PC-9 (cell line): ENCODE results near the gene TPM2. TPM values are rescaled to one million over a fixed set of nuclear protein-coding genes. Genes with fewer than 3 reads are reported as not detected.

ENCODE experiments used
- BruUV-seq: library from RNA; stranded (reverse); fragments of 400-500 nt; replicated peaks from 2 replicates; lab custom pipeline; 2021; lab: Mats Ljungman, UMichigan
- CTCF ChIA-PET: fragments of 300-600 bp; sonication (Branson Sonifier 250); formaldehyde crosslinking; loops from one replicate; lab custom pipeline; 2022; ENCODE audit warnings: antibody characterized with exemption; lab: Charles Lee
- POLR2A ChIA-PET: fragments of 300-600 bp; sonication (Branson Sonifier 250); formaldehyde crosslinking; loops from one replicate; lab custom pipeline; 2022; ENCODE audit warnings: antibody characterized with exemption; ENCODE audit not compliant: unreplicated experiment; lab: Charles Lee
- DNase-seq, 2 experiments: peaks; one replicate each; pipeline versions ENCODE4 v3.0.0 to v3.0.0-alpha.2; 2015 to 2022; ENCODE audit warnings: mixed read lengths in 1 of 2
- H2AFZ ChIP-seq: fragments of 200-600 bp; sonication (generic); 2 replicates; pipeline ENCODE4 v1.8.1; 2017; ENCODE audit warnings: antibody characterized with exemption
- H3F3A ChIP-seq: fragments of 200-600 bp; sonication (generic); 2 replicates; pipeline ENCODE4 v1.8.1; 2017; ENCODE audit warnings: antibody characterized with exemption, mild to moderate bottlenecking, low read depth; ENCODE audit not compliant: insufficient read depth
- H3K27ac ChIP-seq: fragments of 200-600 bp; sonication (generic); 2 replicates; pipeline ENCODE4 v1.6.1; 2016; ENCODE audit warnings: mixed run types
- H3K27me3 ChIP-seq: fragments of 200-600 bp; sonication (generic); 2 replicates; pipeline ENCODE4 v1.6.1; 2016; ENCODE audit warnings: low read depth, mixed run types; ENCODE audit not compliant: insufficient read depth
- H3K36me3 ChIP-seq: fragments of 200-600 bp; sonication (generic); 2 replicates; pipeline ENCODE4 v1.6.1; 2016; ENCODE audit warnings: low read depth, mixed run types
- H3K4me1 ChIP-seq: fragments of 200-600 bp; sonication (generic); replicated peaks from 2 replicates; pipeline ENCODE4 v1.6.1; 2016; ENCODE audit warnings: mixed run types; ENCODE audit not compliant: insufficient read depth
- H3K4me2 ChIP-seq: fragments of 200-600 bp; sonication (generic); 2 replicates; pipeline ENCODE4 v1.6.1; 2017; ENCODE audit warnings: mixed run types
- H3K4me3 ChIP-seq: fragments of 200-600 bp; sonication (generic); 2 replicates; pipeline ENCODE4 v1.6.1; 2016; ENCODE audit warnings: mixed run types
- H3K79me2 ChIP-seq: fragments of 200-600 bp; sonication (generic); 2 replicates; pipeline ENCODE4 v1.6.1; 2017; ENCODE audit warnings: low read depth, mixed run types
- H3K9me2 ChIP-seq: fragments of 200-600 bp; sonication (generic); 2 replicates; pipeline ENCODE4 v1.8.1; 2017; ENCODE audit warnings: mild to moderate bottlenecking; ENCODE audit not compliant: insufficient read depth
- H3K9me3 ChIP-seq: fragments of 200-600 bp; sonication (generic); 2 replicates; pipeline ENCODE4 v1.8.1; 2016; ENCODE audit warnings: low read depth; ENCODE audit not compliant: insufficient read depth
- H4K20me1 ChIP-seq: fragments of 200-600 bp; sonication (generic); 2 replicates; pipeline ENCODE4 v1.8.1; 2017; ENCODE audit not compliant: insufficient read depth
- CTCF ChIP-seq: fragments of 200-600 bp; sonication (generic); conservative IDR thresholded peaks from 2 replicates; pipeline ENCODE4 v1.6.1; 2017; ENCODE audit warnings: mixed run types, antibody characterized with exemption, mild to moderate bottlenecking, moderate library complexity
- EZH2 ChIP-seq: fragments of 200-600 bp; sonication (generic); IDR thresholded peaks from 2 replicates; pipeline ENCODE4 v1.8.0; 2017; ENCODE audit warnings: antibody characterized with exemption, low read depth
- intact Hi-C: fragments of 100-400 bp; cut with micrococcal nuclease; formaldehyde crosslinking; loops from one replicate; pipeline ENCODE4 v1.10.0; 2022; ENCODE audit not compliant: unreplicated experiment
- total RNA-seq: library from RNA; stranded (reverse); gene quantifications from 2 replicates; pipeline ENCODE4 v1.2.3, GENCODE V29; 2021

Gene TPM2
- total RNA-seq, 1 experiment from 2014 or later: 30.5 TPM

- no peak overlapping the region for H3K27ac ChIP-seq
- no peak overlapping the region for H3K4me3 ChIP-seq
- no TSS peak for BruUV-seq
Measured at GRCh38 chr9:35675732-35676392, 13.9 kb downstream of the TPM2 start.

GRCh38 chr9:35675204-35675603 lies 14.5 kb downstream of the TPM2 start:
- intact Hi-C loops: no loop called here
- TF ChIP-seq CTCF (no peak), EZH2 (no peak)
- no peaks in the 10 kb centered on the region for H3K9me3 ChIP-seq
- H3K4me2 ChIP-seq: no peak overlapping the region
- no TSS peak for BruUV-seq
- H3K27me3 ChIP-seq: no peaks in the 10 kb centered on the region
- H3K4me1 ChIP-seq: peaks cover 13% of the 10 kb centered on the region
- no peaks in the 10 kb centered on the region for H3K9me2 ChIP-seq
- no peak overlapping the region for H3K4me3 ChIP-seq
- no peaks in the 10 kb centered on the region for H3K79me2 ChIP-seq
- no peak overlapping the region for H3K27ac ChIP-seq
- H3F3A ChIP-seq: peaks cover 5% of the 10 kb centered on the region; the same call in 1 of the 2 replicates
- H3K36me3 ChIP-seq: no peaks in the 10 kb centered on the region
- no peak for DNase-seq
- POLR2A ChIA-PET: no interaction called here
- CTCF ChIA-PET: no interaction called here
- H4K20me1 ChIP-seq: no peaks in the 10 kb centered on the region
- H2AFZ ChIP-seq: no peak overlapping the region

More at GRCh38 chr9:35675732-35676392, 13.9 kb downstream of the TPM2 start:
- no peaks in the 10 kb centered on the region for H3K36me3 ChIP-seq
- no peaks in the 10 kb centered on the region for H3K79me2 ChIP-seq
- intact Hi-C loops: no loop called here
- peaks cover 13% of the 10 kb centered on the region for H3K4me1 ChIP-seq
- H3K4me2 ChIP-seq: no peak overlapping the region
- H3K27me3 ChIP-seq: no peaks in the 10 kb centered on the region
- DNase-seq: no peak
- no peaks in the 10 kb centered on the region for H3K9me3 ChIP-seq
- TF ChIP-seq EZH2 (no peak), CTCF (no peak)
- H4K20me1 ChIP-seq: no peaks in the 10 kb centered on the region
- ChIA-PET CTCF (no interaction called here), POLR2A (no interaction called here)
- H3F3A ChIP-seq: peaks cover 5% of the 10 kb centered on the region; the same call in 1 of the 2 replicates
- no peaks in the 10 kb centered on the region for H3K9me2 ChIP-seq
- H2AFZ ChIP-seq: no peak overlapping the region

GRCh38 chr9:35674025-35674361 lies 15.7 kb downstream of the TPM2 start:
- no peak overlapping the region for H3K27ac ChIP-seq
- H3K4me2 ChIP-seq: peak overlapping the region; percentile 61
- H3K9me3 ChIP-seq: no peaks in the 10 kb centered on the region
- intact Hi-C loops: no loop called here
- no peaks in the 10 kb centered on the region for H3K27me3 ChIP-seq
- ChIA-PET POLR2A (interaction anchor here (0.5 kb wide), 1 partner anchor 25 kb away, joined by 4 read pairs; no protein-coding TSS in a partner anchor), CTCF (interaction anchor here (0.8 kb wide), 1 partner anchor 17 kb away, joined by 6 read pairs; no protein-coding TSS in a partner anchor)
- no peaks in the 10 kb centered on the region for H3K36me3 ChIP-seq
- no peaks in the 10 kb centered on the region for H3K9me2 ChIP-seq
- no TSS peak for BruUV-seq
- no peak overlapping the region for H2AFZ ChIP-seq
- no peaks in the 10 kb centered on the region for H4K20me1 ChIP-seq
- H3K4me3 ChIP-seq: no peak overlapping the region
- TF ChIP-seq EZH2 (no peak), CTCF (no peak)
- DNase-seq: no peak
- H3K79me2 ChIP-seq: no peaks in the 10 kb centered on the region
- H3F3A ChIP-seq: peaks cover 5% of the 10 kb centered on the region; the same call in 1 of the 2 replicates
- peaks cover 13% of the 10 kb centered on the region for H3K4me1 ChIP-seq
